ENCODE results near the gene FCMR.

FCMR gene

GRCh38 chr1:206951318-206952100 lies 29.8 kb upstream of the FCMR start:
- in situ Hi-C loops (cut with HindIII; ENCODE audit: low sequenced_read_pairs) = no loop called here

- in situ Hi-C loops (cut with HindIII; ENCODE audit: low sequenced_read_pairs) = no loop called here
These were observed 27.9 kb upstream of the FCMR start for GRCh38 chr1:206949641-206950040.

- in situ Hi-C loops (cut with HindIII; ENCODE audit: low sequenced_read_pairs) = no loop called here
These were observed 27.5 kb upstream of the FCMR start for GRCh38 chr1:206949208-206949607.

GRCh38 chr1:206947255-206947654 lies 25.5 kb upstream of the FCMR start:
- in situ Hi-C loops (cut with HindIII; ENCODE audit: low sequenced_read_pairs) = no loop called here

- in situ Hi-C loops (cut with HindIII; ENCODE audit: low sequenced_read_pairs) = no loop called here
These were observed 24.5 kb upstream of the FCMR start, which contains the start of gene PIGR for GRCh38 chr1:206946261-206946660. Gene PIGR (minus strand): TSS chr1:206946466. CDS start chr1:206940531, 5,935 bp downstream.

- in situ Hi-C loops (cut with HindIII; ENCODE audit: low sequenced_read_pairs) = no loop called here
These were observed 24.0 kb upstream of the FCMR start for GRCh38 chr1:206945779-206946178.

GRCh38 chr1:206944703-206945102 lies 23.0 kb upstream of the FCMR start:
- in situ Hi-C loops (cut with HindIII; ENCODE audit: low sequenced_read_pairs) = no loop called here

- in situ Hi-C loops (cut with HindIII; ENCODE audit: low sequenced_read_pairs) = no loop called here
These were observed 20.2 kb upstream of the FCMR start for GRCh38 chr1:206941766-206942418.

- in situ Hi-C loops (cut with HindIII; ENCODE audit: low sequenced_read_pairs) = no loop called here
These were observed 18.8 kb upstream of the FCMR start for GRCh38 chr1:206940588-206940936.

GRCh38 chr1:206939841-206940587 lies 18.3 kb upstream of the FCMR start:
- in situ Hi-C loops (cut with HindIII; ENCODE audit: low sequenced_read_pairs) = no loop called here

- in situ Hi-C loops (cut with HindIII; ENCODE audit: low sequenced_read_pairs) = no loop called here
These were observed 17.4 kb upstream of the FCMR start for GRCh38 chr1:206939131-206939530.

GRCh38 chr1:206937425-206937824 lies 15.7 kb upstream of the FCMR start:
- in situ Hi-C loops (cut with HindIII; ENCODE audit: low sequenced_read_pairs) = no loop called here

- in situ Hi-C loops (cut with HindIII; ENCODE audit: low sequenced_read_pairs) = no loop called here
These were observed 13.8 kb upstream of the FCMR start for GRCh38 chr1:206935491-206936067.

- in situ Hi-C loops (cut with HindIII; ENCODE audit: low sequenced_read_pairs) = no loop called here
These were observed 11.7 kb upstream of the FCMR start for GRCh38 chr1:206933333-206933945.

GRCh38 chr1:206932177-206932576 lies 10.4 kb upstream of the FCMR start:
- in situ Hi-C loops (cut with HindIII; ENCODE audit: low sequenced_read_pairs) = no loop called here

GRCh38 chr1:206931709-206932108 lies 10.0 kb upstream of the FCMR start:
- in situ Hi-C loops (cut with HindIII; ENCODE audit: low sequenced_read_pairs) = no loop called here

GRCh38 chr1:206930210-206930798 lies 8.6 kb upstream of the FCMR start:
- in situ Hi-C loops (cut with HindIII; ENCODE audit: low sequenced_read_pairs) = no loop called here

- in situ Hi-C loops (cut with HindIII; ENCODE audit: low sequenced_read_pairs) = no loop called here
These were observed 7.8 kb upstream of the FCMR start for GRCh38 chr1:206929524-206929923.

GRCh38 chr1:206926286-206926685 lies 4.5 kb upstream of the FCMR start:
- in situ Hi-C loops (cut with HindIII; ENCODE audit: low sequenced_read_pairs) = no loop called here

GRCh38 chr1:206925106-206925736 lies 3.5 kb upstream of the FCMR start:
- in situ Hi-C loops (cut with HindIII; ENCODE audit: low sequenced_read_pairs) = no loop called here

Data from DLD1 (cell line).